HG03442 (cell line): ENCODE data around the gene PPP3CA.

ENCODE experiments used
- ATAC-seq: cut with Tn5 transposase; IDR thresholded peaks from one replicate; pipeline ENCODE4 v1.9.1; 2021; ENCODE audit warnings: mild to moderate bottlenecking, moderate library complexity; ENCODE audit not compliant: unreplicated experiment

Gene PPP3CA

GRCh38 chr4:101289306-101289705 lies 58.0 kb downstream of the PPP3CA start:
- no peak for ATAC-seq

GRCh38 chr4:101288365-101289145 lies 58.8 kb downstream of the PPP3CA start:
- no peak for ATAC-seq

GRCh38 chr4:101287324-101287723 lies 60.0 kb downstream of the PPP3CA start:
- ATAC-seq = no peak

GRCh38 chr4:101286663-101287062 lies 60.7 kb downstream of the PPP3CA start:
- no peak for ATAC-seq

- no peak for ATAC-seq
These were observed 61.3 kb downstream of the PPP3CA start for GRCh38 chr4:101285985-101286384.

GRCh38 chr4:101284546-101284945 lies 62.8 kb downstream of the PPP3CA start:
- ATAC-seq = no peak

- ATAC-seq = no peak
These were observed 63.9 kb downstream of the PPP3CA start for GRCh38 chr4:101283434-101283833.

- peak; percentile 57 for ATAC-seq
These were observed 65.1 kb downstream of the PPP3CA start for GRCh38 chr4:101282076-101282844.

- no peak for ATAC-seq
These were observed 66.3 kb downstream of the PPP3CA start for GRCh38 chr4:101280866-101281600.

- ATAC-seq = peak; percentile 68
These were observed 67.9 kb downstream of the PPP3CA start for GRCh38 chr4:101279377-101279871.

GRCh38 chr4:101277671-101278070 lies 69.7 kb downstream of the PPP3CA start:
- no peak for ATAC-seq

- no peak for ATAC-seq
These were observed 70.7 kb downstream of the PPP3CA start for GRCh38 chr4:101276661-101277060.

GRCh38 chr4:101274888-101275752 lies 72.2 kb downstream of the PPP3CA start:
- no peak for ATAC-seq

GRCh38 chr4:101271516-101271915 lies 75.8 kb downstream of the PPP3CA start:
- ATAC-seq = no peak

- ATAC-seq = no peak
These were observed 77.6 kb downstream of the PPP3CA start for GRCh38 chr4:101269682-101270081.

- no peak for ATAC-seq
These were observed 81.5 kb downstream of the PPP3CA start for GRCh38 chr4:101265816-101266172.

GRCh38 chr4:101264993-101265815 lies 82.1 kb downstream of the PPP3CA start:
- ATAC-seq = no peak

- ATAC-seq = no peak
These were observed 82.8 kb downstream of the PPP3CA start for GRCh38 chr4:101264512-101264911.

- peak; percentile 53 for ATAC-seq
These were observed 84.6 kb downstream of the PPP3CA start for GRCh38 chr4:101262683-101263082.

GRCh38 chr4:101259876-101260275 lies 87.5 kb downstream of the PPP3CA start:
- ATAC-seq = peak; percentile 94
